Embryonic facial prominence (tissue), 1 donor: Measurements from ENCODE around the gene KRTAP24-1.

ENCODE experiments used
- DNase-seq: peaks from one replicate; pipeline ENCODE4 v3.0.0-alpha.2; 2016; ENCODE audit errors: extremely low spot score

The KRTAP24-1 gene

GRCh38 chr21:30282850-30283249 lies at the start of gene KRTAP24-1:
KRTAP24-1 (minus strand) TSS chr21:30282950; CDS start chr21:30282932, 18 bp downstream.
- DNase-seq: no peak

GRCh38 chr21:30329203-30329875 lies 46.6 kb upstream of the KRTAP24-1 start:
- no peak for DNase-seq

GRCh38 chr21:30326390-30326789 lies 43.6 kb upstream of the KRTAP24-1 start:
- no peak for DNase-seq

GRCh38 chr21:30320215-30320614 lies 37.5 kb upstream of the KRTAP24-1 start, which contains the start of gene KRTAP26-1:
KRTAP26-1 (minus strand) TSS chr21:30320315; CDS start chr21:30320035, 280 bp downstream.
- no peak for DNase-seq

- no peak for DNase-seq
Observed at GRCh38 chr21:30315701-30316100, 33.0 kb upstream of the KRTAP24-1 start.

- DNase-seq: no peak
Observed at GRCh38 chr21:30306884-30307283, 24.1 kb upstream of the KRTAP24-1 start.

GRCh38 chr21:30305136-30305535 lies 22.4 kb upstream of the KRTAP24-1 start:
- DNase-seq: no peak

GRCh38 chr21:30289215-30289614 lies 6.5 kb upstream of the KRTAP24-1 start, which contains the start of gene KRTAP25-1:
KRTAP25-1 (minus strand) TSS chr21:30289514; CDS start chr21:30289490, 24 bp downstream.
- no peak for DNase-seq

- DNase-seq: peak; percentile 17
Observed at GRCh38 chr21:30271611-30272010, 11.1 kb downstream of the KRTAP24-1 start.

GRCh38 chr21:30271156-30271555 lies 11.6 kb downstream of the KRTAP24-1 start:
- DNase-seq: no peak

- DNase-seq: no peak
Observed at GRCh38 chr21:30269803-30270530, 12.8 kb downstream of the KRTAP24-1 start.

GRCh38 chr21:30268608-30269197 lies 14.0 kb downstream of the KRTAP24-1 start:
- no peak for DNase-seq

- no peak for DNase-seq
Observed at GRCh38 chr21:30257773-30258172, 25.0 kb downstream of the KRTAP24-1 start.

GRCh38 chr21:30256100-30256499 lies 26.6 kb downstream of the KRTAP24-1 start:
- DNase-seq: no peak

GRCh38 chr21:30255679-30256078 lies 27.1 kb downstream of the KRTAP24-1 start:
- DNase-seq: no peak

- DNase-seq: no peak
Observed at GRCh38 chr21:30251781-30252180, 31.0 kb downstream of the KRTAP24-1 start.

- no peak for DNase-seq
Observed at GRCh38 chr21:30249936-30250335, 32.8 kb downstream of the KRTAP24-1 start.

GRCh38 chr21:30248844-30249243 lies 33.9 kb downstream of the KRTAP24-1 start:
- no peak for DNase-seq

- no peak for DNase-seq
Observed at GRCh38 chr21:30245061-30245460, 37.7 kb downstream of the KRTAP24-1 start.

GRCh38 chr21:30243691-30244090 lies 39.1 kb downstream of the KRTAP24-1 start:
- DNase-seq: no peak

GRCh38 chr21:30240661-30241060 lies 42.1 kb downstream of the KRTAP24-1 start:
- no peak for DNase-seq

GRCh38 chr21:30238168-30238567 lies 44.6 kb downstream of the KRTAP24-1 start:
- no peak for DNase-seq

- DNase-seq: no peak
Observed at GRCh38 chr21:30234643-30235042, 48.1 kb downstream of the KRTAP24-1 start.
